Measurements from ENCODE around the gene RASGRF2.
"Not testable (repeated sequence)": the region's sequence is repeated elsewhere in the genome, so short reads cannot be mapped to it uniquely, and the experiment has no call there.

RASGRF2 gene

DNA sequence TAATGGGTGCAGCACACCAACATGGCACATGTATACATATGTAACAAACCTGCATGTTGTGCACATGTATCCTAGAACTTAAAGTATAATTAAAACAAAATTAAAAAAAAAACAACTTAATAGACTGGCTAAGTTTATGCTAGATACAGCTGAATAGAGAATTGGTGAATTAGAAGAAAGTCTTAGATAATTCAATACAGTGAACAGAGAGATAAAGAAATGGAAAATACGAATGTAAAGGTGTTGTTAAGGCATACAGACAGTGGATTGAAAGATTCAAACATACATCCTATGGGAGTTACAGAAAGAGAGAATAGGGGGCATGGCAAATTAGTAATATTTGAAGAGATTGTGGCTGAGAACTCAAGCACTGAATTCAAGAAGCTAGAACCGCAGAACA, 75.4 kb downstream of the RASGRF2 start:
- no peaks in the 10 kb centered on the region for H3K36me3 ChIP-seq
- no peak overlapping the region for H3K9ac ChIP-seq
- H3K4me2 ChIP-seq = no peak overlapping the region
- H3K4me3 ChIP-seq = no peak overlapping the region
- peaks cover 3% of the 10 kb centered on the region; the same call in 1 of the 2 replicates for H3K9me3 ChIP-seq
- no peaks in the 10 kb centered on the region for H3K27me3 ChIP-seq
- no peaks in the 10 kb centered on the region for H4K20me1 ChIP-seq
- H3K27ac ChIP-seq = no peak overlapping the region
- TF ChIP-seq Cebpa-rat (IDR thresholded peaks at IDR 0.05) = no peak
- H3K4me1 ChIP-seq = no peaks in the 10 kb centered on the region

DNA sequence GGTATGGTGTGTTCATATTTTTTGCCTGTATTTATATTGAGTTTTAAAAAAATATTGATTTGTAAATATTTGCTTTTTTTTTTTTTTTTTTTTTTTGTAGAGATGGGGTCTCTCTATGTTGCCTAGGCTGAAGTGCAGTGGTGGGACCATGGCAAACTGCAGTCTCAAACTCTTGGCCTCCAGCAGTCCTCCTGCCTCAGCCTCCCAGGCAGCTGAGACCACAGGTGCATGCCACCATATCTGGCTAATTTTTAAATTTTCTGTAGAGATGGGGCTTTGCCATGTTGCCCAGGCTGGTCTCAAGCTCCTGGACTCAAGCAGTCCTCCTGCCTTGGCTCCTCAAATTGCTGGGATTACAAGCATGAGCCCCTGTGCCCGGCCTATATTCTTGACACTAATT, 78.3 kb downstream of the RASGRF2 start:
- Histone ChIP-seq H3K4me3 (no peak overlapping the region), H4K20me1 (no peaks in the 10 kb centered on the region), H3K4me1 (no peaks in the 10 kb centered on the region), H3K27ac (no peak overlapping the region), H3K27me3 (no peaks in the 10 kb centered on the region), H3K36me3 (no peaks in the 10 kb centered on the region), H3K4me2 (no peak overlapping the region), H3K9ac (no peak overlapping the region), H3K9me3 (peaks cover 3% of the 10 kb centered on the region; the same call in 1 of the 2 replicates)
- TF ChIP-seq Cebpa-rat (IDR thresholded peaks at IDR 0.05) = no peak

DNA sequence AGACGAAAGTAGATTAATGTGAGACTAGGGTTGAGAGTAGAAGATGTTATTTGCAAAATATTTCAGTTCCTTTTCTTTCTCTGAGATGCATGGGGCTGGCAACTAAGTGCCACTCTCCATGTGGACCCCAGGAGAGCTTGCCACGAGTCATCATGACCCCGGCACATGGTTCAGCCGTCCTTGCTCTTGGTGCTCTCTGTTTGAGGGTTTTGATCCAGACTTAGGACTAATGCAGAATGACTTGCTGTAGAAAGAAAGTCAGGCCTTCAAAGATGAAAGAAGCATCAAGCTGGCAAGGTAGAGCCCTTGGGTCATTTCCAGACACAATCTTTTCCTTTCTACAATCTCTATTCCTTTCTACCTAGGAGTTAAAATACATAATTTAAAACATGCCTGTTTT, 84.7 kb downstream of the RASGRF2 start:
- H3K27ac ChIP-seq = no peak overlapping the region
- no peaks in the 10 kb centered on the region for H4K20me1 ChIP-seq
- no peak for TF ChIP-seq Cebpa-rat (IDR thresholded peaks at IDR 0.05)
- no peaks in the 10 kb centered on the region for H3K36me3 ChIP-seq
- no peak overlapping the region for H3K4me3 ChIP-seq
- no peaks in the 10 kb centered on the region for H3K27me3 ChIP-seq
- no peak overlapping the region for H3K9ac ChIP-seq
- no peaks in the 10 kb centered on the region for H3K4me1 ChIP-seq
- H3K9me3 ChIP-seq = no peaks in the 10 kb centered on the region
- H3K4me2 ChIP-seq = no peak overlapping the region

DNA sequence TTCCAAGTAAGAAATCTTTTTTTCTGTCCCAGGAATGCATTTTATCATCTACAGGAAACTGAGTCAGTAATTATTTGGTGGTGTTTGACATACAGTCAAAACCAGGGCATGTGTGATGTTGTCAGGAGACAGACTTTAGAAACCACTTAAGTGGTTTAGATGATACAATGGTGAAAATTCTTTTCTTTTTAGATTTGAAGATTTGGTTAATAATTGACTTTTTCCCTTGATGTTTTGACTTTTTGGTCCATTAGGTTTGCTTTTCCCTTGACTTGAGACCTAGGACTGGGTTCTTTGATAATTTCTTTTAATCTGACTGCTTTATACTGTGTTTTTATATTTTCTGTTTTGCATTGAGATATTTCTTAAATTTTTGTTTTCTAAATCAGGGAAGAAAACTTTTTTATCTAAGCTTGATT, 85.2 kb downstream of the RASGRF2 start:
- Histone ChIP-seq H3K4me1 (no peaks in the 10 kb centered on the region), H3K9me3 (no peaks in the 10 kb centered on the region), H3K27me3 (no peaks in the 10 kb centered on the region), H3K4me3 (no peak overlapping the region), H3K4me2 (no peak overlapping the region), H3K36me3 (no peaks in the 10 kb centered on the region), H4K20me1 (no peaks in the 10 kb centered on the region), H3K27ac (no peak overlapping the region), H3K9ac (no peak overlapping the region)
- TF ChIP-seq Cebpa-rat (IDR thresholded peaks at IDR 0.05) = no peak

DNA sequence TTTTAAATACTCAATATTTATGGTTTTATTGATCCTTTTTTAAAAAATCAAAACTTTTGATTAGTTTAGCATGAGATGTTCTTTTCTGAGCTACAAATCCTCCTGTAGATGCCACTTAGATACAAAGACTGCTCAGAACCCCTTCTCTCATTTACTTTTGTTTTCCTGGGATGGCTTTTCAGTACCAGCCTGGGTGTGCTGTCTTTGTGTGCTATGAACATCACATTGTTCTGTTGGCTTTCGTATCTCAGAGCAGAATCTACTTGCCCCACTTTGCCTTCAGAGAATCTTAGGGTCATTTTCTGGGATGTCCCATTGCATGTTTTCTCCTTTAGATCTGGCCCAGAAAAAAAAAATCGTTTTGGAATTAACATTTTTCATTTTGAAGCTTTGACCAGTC, 85.9 kb downstream of the RASGRF2 start:
- Histone ChIP-seq H4K20me1 (no peaks in the 10 kb centered on the region), H3K27ac (no peak overlapping the region), H3K27me3 (no peaks in the 10 kb centered on the region), H3K36me3 (no peaks in the 10 kb centered on the region), H3K9ac (no peak overlapping the region), H3K4me1 (no peaks in the 10 kb centered on the region), H3K4me3 (no peak overlapping the region), H3K4me2 (no peak overlapping the region), H3K9me3 (no peaks in the 10 kb centered on the region)
- TF ChIP-seq Cebpa-rat (IDR thresholded peaks at IDR 0.05) = no peak

DNA sequence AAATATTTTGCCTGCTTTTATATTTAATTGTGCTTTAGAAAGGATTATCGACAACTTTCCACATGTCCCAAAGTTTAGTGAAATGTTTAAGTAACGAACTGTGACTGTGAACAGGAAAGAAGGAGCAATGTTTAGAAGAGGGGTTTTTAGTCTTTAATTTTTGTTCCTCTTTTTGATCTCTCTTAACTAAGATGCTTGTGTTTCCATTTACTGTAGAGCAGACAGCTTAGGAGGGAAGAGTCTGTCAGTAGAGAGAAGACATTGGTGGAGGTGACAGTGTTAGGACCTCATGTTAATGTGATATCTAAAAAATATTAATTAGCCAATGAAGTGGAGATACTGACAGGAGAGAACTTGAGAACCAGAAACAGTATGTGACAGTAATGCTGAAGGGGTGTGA, 92.2 kb downstream of the RASGRF2 start:
- Histone ChIP-seq H3K9ac (no peak overlapping the region), H3K36me3 (no peaks in the 10 kb centered on the region), H4K20me1 (no peaks in the 10 kb centered on the region), H3K27me3 (no peaks in the 10 kb centered on the region), H3K27ac (no peak overlapping the region), H3K4me1 (no peaks in the 10 kb centered on the region), H3K9me3 (no peaks in the 10 kb centered on the region), H3K4me2 (no peak overlapping the region), H3K4me3 (no peak overlapping the region)
- TF ChIP-seq Cebpa-rat (IDR thresholded peaks at IDR 0.05) = no peak

DNA sequence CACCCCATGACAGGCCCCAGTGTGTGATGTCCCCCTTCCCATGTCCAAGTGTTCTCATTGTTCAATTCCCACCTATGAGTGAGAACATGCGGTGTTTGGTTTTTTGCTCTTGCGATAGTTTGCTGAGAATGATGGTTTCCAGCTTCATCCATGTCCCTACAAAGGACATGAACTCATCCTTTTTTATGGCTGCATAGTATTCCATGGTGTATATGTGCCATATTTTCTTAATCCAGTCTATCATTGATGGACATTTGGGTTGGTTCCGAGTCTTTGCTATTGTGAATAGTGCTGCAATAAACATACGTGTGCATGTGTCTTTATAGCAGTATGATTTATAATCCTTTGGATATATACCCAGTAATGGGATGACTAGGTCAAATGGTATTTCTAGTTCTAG, 93.1 kb downstream of the RASGRF2 start:
- not testable (repeated sequence) for H3K27ac ChIP-seq, H4K20me1 ChIP-seq, H3K9me3 ChIP-seq, H3K4me1 ChIP-seq, H3K4me2 ChIP-seq, H3K27me3 ChIP-seq, H3K36me3 ChIP-seq, H3K9ac ChIP-seq, H3K4me3 ChIP-seq

DNA sequence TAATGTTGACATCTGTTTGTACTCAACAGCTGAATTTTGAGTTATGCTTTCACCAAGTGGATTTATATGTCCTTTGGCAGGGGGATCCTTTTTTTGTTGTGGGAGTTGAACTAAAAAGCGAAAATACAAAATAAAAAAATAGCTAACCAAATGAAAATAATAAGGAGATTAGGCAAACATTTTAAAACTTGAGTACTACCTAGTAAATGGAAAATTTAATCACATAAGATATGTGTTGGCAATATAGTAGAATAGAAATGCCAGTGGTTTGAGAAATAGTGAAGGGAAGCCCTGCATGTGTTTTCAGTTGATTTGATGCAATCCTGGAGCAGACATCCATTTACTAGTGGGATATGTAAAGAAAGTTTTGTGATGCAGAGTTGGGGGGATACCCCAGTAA, 98.0 kb downstream of the RASGRF2 start:
- Histone ChIP-seq H3K9me3 (no peaks in the 10 kb centered on the region), H4K20me1 (no peaks in the 10 kb centered on the region), H3K27me3 (no peaks in the 10 kb centered on the region), H3K4me3 (no peak overlapping the region), H3K9ac (no peak overlapping the region), H3K27ac (no peak overlapping the region), H3K4me2 (no peak overlapping the region), H3K36me3 (no peaks in the 10 kb centered on the region), H3K4me1 (no peaks in the 10 kb centered on the region)
- TF ChIP-seq Cebpa-rat (IDR thresholded peaks at IDR 0.05) = no peak

DNA sequence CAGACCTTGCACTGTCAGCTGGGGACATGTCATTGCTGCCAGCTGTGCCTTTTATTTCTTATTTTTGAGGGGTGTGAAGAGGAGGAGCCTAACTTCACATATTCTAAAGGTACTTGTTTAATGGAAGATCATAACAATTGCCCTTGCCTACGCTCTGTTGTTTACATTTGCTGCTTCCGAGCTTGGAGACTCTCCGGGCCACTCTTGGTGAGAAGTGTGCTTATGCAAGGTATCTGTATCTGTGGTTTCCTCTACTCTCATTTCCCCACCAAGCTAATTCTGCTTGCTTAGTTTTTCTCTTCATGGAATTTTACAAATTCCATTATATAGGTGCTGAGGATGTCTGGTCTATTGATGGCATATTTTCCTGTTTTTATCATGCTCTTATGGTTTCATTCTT, 105.3 kb downstream of the RASGRF2 start:
- H3K9me3 ChIP-seq = no peaks in the 10 kb centered on the region
- no peak overlapping the region for H3K9ac ChIP-seq
- H3K4me3 ChIP-seq = no peak overlapping the region
- H3K4me1 ChIP-seq = no peaks in the 10 kb centered on the region
- H3K27me3 ChIP-seq = no peaks in the 10 kb centered on the region
- no peak for TF ChIP-seq Cebpa-rat (IDR thresholded peaks at IDR 0.05)
- H3K27ac ChIP-seq = no peak overlapping the region
- no peak overlapping the region for H3K4me2 ChIP-seq
- H3K36me3 ChIP-seq = no peaks in the 10 kb centered on the region
- no peaks in the 10 kb centered on the region for H4K20me1 ChIP-seq

DNA sequence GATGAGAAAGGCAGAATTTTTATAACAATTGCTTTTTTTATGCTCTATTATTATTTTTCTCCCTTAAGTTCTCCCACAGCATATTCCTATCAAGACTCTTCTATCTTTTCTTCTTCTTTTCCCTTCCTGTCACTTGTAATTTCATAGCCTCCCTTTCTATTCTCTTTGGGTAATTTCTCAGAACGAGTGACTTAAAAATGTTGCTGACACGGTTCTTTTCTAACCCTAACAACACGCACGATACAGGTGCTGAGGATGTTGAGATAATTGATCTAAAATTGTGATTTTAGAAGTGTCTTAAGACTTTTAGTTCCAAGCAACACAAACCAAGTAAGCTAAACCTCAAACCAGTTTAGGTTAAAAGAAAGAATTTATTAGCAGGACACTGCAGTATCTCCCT, 105.9 kb downstream of the RASGRF2 start:
- H3K9me3 ChIP-seq = no peaks in the 10 kb centered on the region
- H4K20me1 ChIP-seq = no peaks in the 10 kb centered on the region
- H3K9ac ChIP-seq = no peak overlapping the region
- no peak overlapping the region for H3K4me3 ChIP-seq
- H3K27me3 ChIP-seq = no peaks in the 10 kb centered on the region
- TF ChIP-seq Cebpa-rat (IDR thresholded peaks at IDR 0.05) = no peak
- no peaks in the 10 kb centered on the region for H3K4me1 ChIP-seq
- no peaks in the 10 kb centered on the region for H3K36me3 ChIP-seq
- no peak overlapping the region for H3K27ac ChIP-seq
- no peak overlapping the region for H3K4me2 ChIP-seq

DNA sequence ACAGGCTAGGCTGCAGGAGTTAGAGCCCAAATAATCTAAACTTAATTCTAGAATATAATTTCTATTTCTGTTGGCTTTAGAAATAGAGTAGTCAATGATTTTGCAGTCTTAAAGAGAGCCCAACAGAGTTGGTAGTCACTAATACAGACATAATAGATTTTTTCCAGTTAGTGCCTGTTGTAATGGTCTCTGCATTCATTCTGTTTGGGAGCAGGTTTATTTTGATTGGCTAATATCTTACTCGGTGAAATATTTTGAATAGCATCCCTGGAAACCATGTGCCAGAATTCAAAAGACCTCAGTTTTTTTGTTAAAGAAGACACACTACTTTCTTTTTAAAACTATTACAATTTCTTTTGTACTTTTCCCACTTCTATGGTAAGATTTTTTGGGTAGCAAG, 107.2 kb downstream of the RASGRF2 start:
- no peak for TF ChIP-seq Cebpa-rat (IDR thresholded peaks at IDR 0.05)
- no peak overlapping the region for H3K27ac ChIP-seq
- no peak overlapping the region for H3K4me3 ChIP-seq

More for the DNA sequence above, 107.2 kb downstream of the RASGRF2 start:
- no peak overlapping the region for H3K4me2 ChIP-seq
- H3K4me1 ChIP-seq = no peaks in the 10 kb centered on the region
- no peaks in the 10 kb centered on the region for H3K9me3 ChIP-seq
- H3K27me3 ChIP-seq = no peaks in the 10 kb centered on the region
- H3K36me3 ChIP-seq = no peaks in the 10 kb centered on the region
- no peaks in the 10 kb centered on the region for H4K20me1 ChIP-seq
- H3K9ac ChIP-seq = no peak overlapping the region
